ENCODE measurements around the gene HECW1.
"Not testable (repeated sequence)": the region's sequence is repeated elsewhere in the genome, so short reads cannot be mapped to it uniquely, and the experiment has no call there.

HECW1 gene

DNA sequence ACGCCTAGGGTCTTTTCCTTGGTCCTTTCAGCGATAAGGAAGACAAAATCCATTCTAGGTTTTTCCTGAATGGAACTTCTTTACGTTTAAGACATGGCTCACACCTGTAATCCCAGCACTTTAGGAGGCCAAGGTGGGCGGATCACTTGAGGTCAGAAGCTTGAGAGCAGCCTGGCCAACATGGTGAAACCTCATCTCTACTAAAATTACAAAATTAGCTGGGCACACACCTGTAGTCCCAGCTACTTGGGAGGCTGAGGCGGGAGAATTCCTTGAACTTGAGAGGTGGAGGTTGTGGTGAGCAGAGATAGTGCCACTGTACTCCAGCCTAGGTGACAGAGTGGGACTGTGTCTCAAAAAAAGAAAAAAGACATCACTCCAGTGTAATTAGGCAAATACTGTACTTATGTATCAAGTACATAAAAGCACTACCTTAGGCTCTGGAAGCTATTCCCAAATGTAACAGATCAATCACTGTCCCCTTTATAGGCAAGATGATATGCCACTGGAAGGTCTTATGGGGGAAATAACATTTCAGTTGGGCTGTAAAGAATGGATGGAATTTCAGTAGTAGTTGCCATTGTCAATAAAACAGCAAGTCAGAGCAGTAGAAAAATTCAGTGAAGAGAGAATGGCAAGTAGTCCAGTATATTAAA is 476.2 kb downstream of the HECW1 start:
- DNase-seq: no peak

DNA sequence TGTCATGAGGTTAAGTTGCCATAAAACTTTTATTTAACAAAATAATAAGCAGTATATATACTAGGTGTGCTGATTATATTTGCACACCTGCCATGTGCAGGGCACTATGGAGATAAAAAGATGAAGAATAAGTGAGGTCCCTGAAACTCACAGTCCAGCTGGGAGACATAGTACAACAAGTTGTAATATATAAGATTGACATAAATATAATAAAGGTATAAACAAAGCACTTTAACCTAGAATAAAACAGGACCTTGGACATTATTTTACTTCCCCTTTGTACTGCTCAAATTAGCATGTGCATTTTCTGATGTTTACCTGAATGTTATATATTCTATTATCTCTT is 476.7 kb downstream of the HECW1 start:
- no peak for DNase-seq

DNA sequence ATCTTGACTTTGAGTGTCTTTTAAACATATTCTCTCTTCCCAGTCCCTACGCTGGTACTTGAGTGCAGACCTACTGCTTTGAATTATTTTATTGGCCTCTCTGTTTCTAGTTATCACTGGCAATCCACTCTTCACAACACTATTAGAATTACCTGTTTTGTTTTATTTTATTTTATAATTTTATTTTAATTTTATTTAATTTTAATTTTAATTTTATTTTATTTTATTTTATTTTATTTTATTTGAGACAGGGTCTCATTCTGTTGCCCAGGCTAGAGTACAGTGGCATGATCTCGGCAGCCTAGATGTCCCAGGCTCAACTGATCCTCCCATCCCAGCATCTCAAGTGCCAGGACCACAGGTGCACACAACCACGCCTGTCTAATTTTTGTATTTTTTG is 477.3 kb downstream of the HECW1 start:
- DNase-seq: no peak

DNA sequence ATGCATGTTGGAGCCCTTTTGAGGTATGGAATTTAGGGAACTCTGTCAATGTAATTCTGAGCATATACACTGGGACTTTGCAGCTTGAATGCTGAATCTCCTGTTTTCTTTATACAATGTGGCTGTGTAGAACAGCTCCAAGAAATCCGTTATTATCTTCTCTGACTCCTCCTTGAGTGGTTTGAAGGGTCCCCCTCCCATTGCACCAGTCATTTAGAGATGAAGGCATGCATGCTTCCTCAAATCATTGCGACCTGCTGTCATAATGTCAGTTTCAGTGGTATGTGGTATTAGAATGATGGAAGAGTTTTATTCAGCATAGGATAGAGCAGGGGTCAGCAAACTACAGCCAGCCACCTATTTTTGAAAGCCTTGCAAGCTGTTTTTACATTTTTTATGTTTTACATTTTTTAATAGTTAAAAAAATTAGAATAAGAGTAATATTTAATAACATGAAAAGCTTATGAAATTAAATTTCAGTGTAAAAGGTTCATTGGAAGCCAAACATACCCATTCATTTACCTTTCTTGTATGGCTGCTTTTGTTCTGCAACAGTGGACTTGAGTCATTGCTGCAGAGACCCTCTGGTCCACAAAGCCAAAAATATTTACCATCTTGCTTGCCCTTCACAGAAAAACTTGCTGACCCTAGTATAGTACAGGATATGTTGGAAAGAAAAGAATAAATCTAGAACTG is 478.6 kb downstream of the HECW1 start:
- DNase-seq: no peak

DNA sequence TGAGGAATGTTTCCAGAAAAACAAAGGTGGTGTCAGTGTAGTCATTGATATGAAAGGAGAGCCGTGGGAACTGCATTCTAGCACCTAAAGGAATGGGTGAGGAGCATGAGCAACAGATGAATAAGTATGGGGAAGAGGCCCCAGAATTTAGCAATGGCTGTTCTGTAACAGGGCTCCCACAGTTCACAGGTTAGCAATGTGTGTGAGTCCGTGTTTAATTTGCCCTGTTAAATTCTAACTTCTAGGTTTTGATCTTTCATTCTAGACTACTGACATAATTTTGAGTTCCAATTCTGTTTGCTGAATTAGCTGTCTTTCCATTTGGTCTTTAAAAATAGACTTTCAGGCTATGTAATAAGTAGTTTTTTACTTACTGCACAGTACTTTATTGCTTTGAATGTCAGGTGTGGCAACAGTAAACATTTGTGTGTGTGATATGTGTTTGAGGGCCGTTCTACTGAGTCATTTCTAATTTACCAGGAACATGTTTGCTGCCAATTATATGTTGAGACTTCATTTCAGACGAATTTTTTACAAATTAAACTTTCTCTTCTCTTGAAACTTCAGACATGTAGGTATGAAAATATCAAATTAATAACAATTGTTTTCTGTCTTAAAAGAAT is 479.2 kb downstream of the HECW1 start:
- DNase-seq: no peak

GRCh38 chr7:43592326-43592725 is 479.9 kb downstream of the HECW1 start:
- DNase-seq: no peak

DNA sequence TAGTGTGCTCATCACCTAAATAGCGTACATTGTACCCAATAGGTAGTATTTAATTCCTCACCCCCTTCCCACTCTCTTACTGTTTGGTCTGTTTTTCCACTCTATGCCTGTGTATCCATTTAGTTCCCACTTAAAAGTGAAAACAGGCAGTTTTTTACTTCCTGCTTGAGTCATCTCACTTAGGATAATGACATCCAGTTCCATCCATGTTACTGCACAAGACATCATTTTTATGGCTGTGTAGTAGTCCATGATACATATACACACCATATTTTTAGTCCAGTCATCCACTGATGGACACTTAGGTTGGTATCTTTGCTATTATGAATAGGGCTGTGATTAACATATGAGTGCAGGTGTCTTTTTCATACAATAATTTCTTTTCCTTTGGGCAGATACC is 480.6 kb downstream of the HECW1 start:
- DNase-seq: no peak

- DNase-seq: no peak
Measured at GRCh38 chr7:43594020-43594419, 481.6 kb downstream of the HECW1 start.

- not testable (repeated sequence) for DNase-seq
Measured at GRCh38 chr7:43596426-43596825, 484.0 kb downstream of the HECW1 start.

GRCh38 chr7:43600056-43600455 is 487.6 kb downstream of the HECW1 start:
- DNase-seq: no peak

GRCh38 chr7:43602256-43602655 is 489.8 kb downstream of the HECW1 start:
- DNase-seq: no peak

GRCh38 chr7:43604251-43604650 is 491.8 kb downstream of the HECW1 start:
- no peak for DNase-seq

DNA sequence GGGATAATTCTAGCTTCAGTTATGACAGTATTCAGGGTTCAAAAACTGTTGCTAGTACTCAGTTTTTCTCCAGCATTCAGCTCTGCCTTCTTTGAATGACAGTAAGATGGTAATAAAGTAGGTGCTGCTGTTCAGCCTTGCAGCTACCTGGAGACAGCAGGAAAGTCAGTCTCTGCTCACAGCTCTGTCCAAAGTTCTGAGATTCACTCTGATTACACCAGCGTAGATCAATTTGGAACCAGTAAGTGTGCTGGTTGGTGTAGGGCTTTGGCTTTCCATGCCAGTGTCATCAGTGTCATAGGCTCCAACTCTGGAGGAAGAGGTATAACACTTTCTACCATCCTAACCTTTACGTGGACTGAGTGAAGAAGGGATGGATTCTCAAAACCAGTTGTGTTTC is 496.6 kb downstream of the HECW1 start:
- no peak for DNase-seq

DNA sequence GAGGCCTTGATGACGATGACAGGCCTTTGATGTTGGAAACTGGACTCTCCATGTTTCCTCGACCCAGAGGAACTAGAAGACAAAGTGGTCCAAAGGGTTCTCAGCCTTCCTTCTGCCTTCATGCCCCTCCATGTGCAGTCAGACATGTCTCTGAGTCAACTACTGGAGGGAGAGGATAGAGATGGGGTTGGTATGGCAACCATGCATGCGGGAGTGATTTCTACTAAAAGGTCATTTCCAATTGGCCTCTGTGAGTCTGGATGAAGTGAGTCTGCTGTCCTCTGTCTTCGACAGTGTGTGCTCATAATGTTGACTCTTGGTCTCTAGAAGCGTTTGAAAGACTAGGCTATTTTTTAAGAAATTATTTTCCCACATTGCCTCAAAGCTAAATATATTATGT is 499.7 kb downstream of the HECW1 start:
- DNase-seq: no peak

- DNase-seq: no peak
Measured at GRCh38 chr7:43612599-43613589, 500.4 kb downstream of the HECW1 start.
